Osteocyte (in vitro differentiated cells): ENCODE measurements around the gene FOXA2. TPM values are rescaled to one million over a fixed set of nuclear protein-coding genes. Genes with fewer than 3 reads are reported as not detected.

ENCODE experiments used
- DNase-seq: peaks from one replicate; pipeline ENCODE4 v3.0.0; 2021; ENCODE audit warnings: mixed read lengths; ENCODE audit not compliant: unreplicated experiment; ENCODE audit errors: extremely low spot score
- H3K27ac Mint-ChIP-seq: one replicate; pipeline ENCODE4 v1.8.0; 2021; ENCODE audit warnings: mild to moderate bottlenecking, mixed read lengths; ENCODE audit not compliant: unreplicated experiment
- H3K27me3 Mint-ChIP-seq: one replicate; pipeline ENCODE4 v1.8.0; 2021; ENCODE audit warnings: mixed read lengths; ENCODE audit not compliant: unreplicated experiment
- H3K36me3 Mint-ChIP-seq: one replicate; pipeline ENCODE4 v1.8.0; 2021; ENCODE audit warnings: mixed read lengths; ENCODE audit not compliant: unreplicated experiment
- H3K4me1 Mint-ChIP-seq: one replicate; pipeline ENCODE4 v1.8.0; 2021; ENCODE audit warnings: mixed read lengths; ENCODE audit not compliant: unreplicated experiment
- H3K4me3 Mint-ChIP-seq: one replicate; pipeline ENCODE4 v1.8.0; 2021; ENCODE audit warnings: mild to moderate bottlenecking, moderate library complexity, mixed read lengths; ENCODE audit not compliant: unreplicated experiment
- H3K9me3 Mint-ChIP-seq: one replicate; pipeline ENCODE4 v1.8.0; 2021; ENCODE audit warnings: mixed read lengths; ENCODE audit not compliant: unreplicated experiment
- total RNA-seq: library from RNA; stranded (reverse); gene quantifications from 2 replicates; pipeline ENCODE4 v1.2.1, GENCODE V29; 2021
- TF ChIP-seq, protein P1 (sequence below): fragments of 200-600 bp; sonication (generic); IDR thresholded peaks from 2 replicates; pipeline ENCODE4 v1.5.0; 2021; ENCODE audit warnings: antibody characterized with exemption, mild to moderate bottlenecking, moderate library complexity

The FOXA2 gene
- total RNA-seq, 1 donor from 2014 or later, result not detected

GRCh38 chr20:22578221-22579118 is 5.9 kb downstream of the FOXA2 start:
- TF ChIP-seq, protein P1, sequence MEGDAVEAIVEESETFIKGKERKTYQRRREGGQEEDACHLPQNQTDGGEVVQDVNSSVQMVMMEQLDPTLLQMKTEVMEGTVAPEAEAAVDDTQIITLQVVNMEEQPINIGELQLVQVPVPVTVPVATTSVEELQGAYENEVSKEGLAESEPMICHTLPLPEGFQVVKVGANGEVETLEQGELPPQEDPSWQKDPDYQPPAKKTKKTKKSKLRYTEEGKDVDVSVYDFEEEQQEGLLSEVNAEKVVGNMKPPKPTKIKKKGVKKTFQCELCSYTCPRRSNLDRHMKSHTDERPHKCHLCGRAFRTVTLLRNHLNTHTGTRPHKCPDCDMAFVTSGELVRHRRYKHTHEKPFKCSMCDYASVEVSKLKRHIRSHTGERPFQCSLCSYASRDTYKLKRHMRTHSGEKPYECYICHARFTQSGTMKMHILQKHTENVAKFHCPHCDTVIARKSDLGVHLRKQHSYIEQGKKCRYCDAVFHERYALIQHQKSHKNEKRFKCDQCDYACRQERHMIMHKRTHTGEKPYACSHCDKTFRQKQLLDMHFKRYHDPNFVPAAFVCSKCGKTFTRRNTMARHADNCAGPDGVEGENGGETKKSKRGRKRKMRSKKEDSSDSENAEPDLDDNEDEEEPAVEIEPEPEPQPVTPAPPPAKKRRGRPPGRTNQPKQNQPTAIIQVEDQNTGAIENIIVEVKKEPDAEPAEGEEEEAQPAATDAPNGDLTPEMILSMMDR, result no peak
- DNase-seq, result peak; percentile 83
- Mint-ChIP-seq H3K36me3 (no peaks in the 10 kb centered on the region), H3K9me3 (no peaks in the 10 kb centered on the region), H3K27me3 (peaks cover 84% of the 10 kb centered on the region), H3K4me1 (peaks cover 22% of the 10 kb centered on the region), H3K4me3 (peak overlapping the region; percentile 41), H3K27ac (no peak overlapping the region)

DNA sequence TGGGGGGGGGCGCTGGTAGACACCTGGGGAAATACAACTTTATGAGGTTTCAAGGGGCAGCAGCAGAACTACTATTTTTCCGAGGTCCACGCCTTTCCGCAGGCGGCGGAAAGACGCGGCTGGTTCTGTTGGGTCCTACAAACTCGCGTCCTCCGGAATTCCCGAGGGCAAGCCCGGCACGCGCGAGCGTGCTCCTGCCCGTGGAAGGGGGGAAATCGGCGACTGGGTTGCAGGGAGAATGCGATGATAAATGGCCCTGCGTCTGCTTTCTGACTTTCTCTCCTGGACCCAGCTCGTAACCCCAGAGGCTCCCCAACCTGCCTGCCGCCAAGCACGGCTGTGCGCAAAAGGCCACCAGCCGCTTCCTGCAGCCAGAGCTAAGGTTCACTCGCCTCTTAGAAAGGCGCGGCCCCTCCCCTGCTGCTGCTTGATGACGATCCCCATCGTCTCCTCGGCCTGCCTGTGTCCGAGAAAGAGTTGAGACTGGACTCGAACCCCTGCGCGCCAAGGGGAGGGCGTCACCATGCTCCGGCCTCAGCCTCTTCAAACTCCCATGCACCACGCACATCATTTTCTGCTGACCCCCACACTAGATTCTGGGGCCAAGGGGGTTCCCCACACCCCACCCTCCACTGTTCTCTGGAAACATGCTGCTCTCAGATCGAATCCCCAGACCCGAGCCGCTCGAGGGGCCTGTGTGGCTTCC is 6.7 kb downstream of the FOXA2 start:
- Mint-ChIP-seq H3K36me3 (no peaks in the 10 kb centered on the region), H3K4me1 (peaks cover 20% of the 10 kb centered on the region), H3K4me3 (no peak overlapping the region), H3K9me3 (no peaks in the 10 kb centered on the region), H3K27me3 (peaks cover 88% of the 10 kb centered on the region), H3K27ac (no peak overlapping the region)
- TF ChIP-seq, protein P1, result no peak
- peak; percentile 80 for DNase-seq

GRCh38 chr20:22576733-22577514 is 7.4 kb downstream of the FOXA2 start:
- Mint-ChIP-seq H3K9me3 (no peaks in the 10 kb centered on the region), H3K36me3 (no peaks in the 10 kb centered on the region), H3K27me3 (peaks cover 91% of the 10 kb centered on the region), H3K27ac (no peak overlapping the region), H3K4me1 (peaks cover 20% of the 10 kb centered on the region), H3K4me3 (no peak overlapping the region)
- TF ChIP-seq, protein P1, result no peak
- DNase-seq, result peak; percentile 80

- TF ChIP-seq, protein P1, result no peak
- no peak overlapping the region for H3K27ac Mint-ChIP-seq
- H3K9me3 Mint-ChIP-seq, result no peaks in the 10 kb centered on the region
- H3K27me3 Mint-ChIP-seq, result peaks cover 92% of the 10 kb centered on the region
- H3K36me3 Mint-ChIP-seq, result no peaks in the 10 kb centered on the region
- peaks cover 20% of the 10 kb centered on the region for H3K4me1 Mint-ChIP-seq
- no peak overlapping the region for H3K4me3 Mint-ChIP-seq
- DNase-seq, result no peak
These were observed 8.1 kb downstream of the FOXA2 start for GRCh38 chr20:22576273-22576672.
